ENCODE data around the gene ATP13A2.

ATP13A2 gene

GRCh38 chr1:17011439-17012307, at the start of gene ATP13A2:
TSS of gene ATP13A2 (minus strand) at chr1:17011928. CDS start at chr1:17011738, 190 bp downstream.
- DNase-seq, result peak; percentile 77

- no peak for DNase-seq
These were observed 49.8 kb upstream of the ATP13A2 start for GRCh38 chr1:17061486-17061885.

GRCh38 chr1:17060306-17060749, 48.6 kb upstream of the ATP13A2 start:
- DNase-seq, result no peak

- DNase-seq, result peak; percentile 6
These were observed 47.9 kb upstream of the ATP13A2 start for GRCh38 chr1:17059391-17060305.

- DNase-seq, result no peak
These were observed 44.8 kb upstream of the ATP13A2 start for GRCh38 chr1:17056551-17056950.

GRCh38 chr1:17055801-17056200, 44.1 kb upstream of the ATP13A2 start:
- no peak for DNase-seq

- DNase-seq, result peak; percentile 99
These were observed 42.1 kb upstream of the ATP13A2 start, which contains the start of gene SDHB for GRCh38 chr1:17053685-17054410. TSS of gene SDHB (minus strand) at chr1:17054032. CDS start at chr1:17054019, 13 bp downstream.

GRCh38 chr1:17053086-17053684, 41.5 kb upstream of the ATP13A2 start:
- no peak for DNase-seq

- DNase-seq, result no peak
These were observed 40.9 kb upstream of the ATP13A2 start for GRCh38 chr1:17052641-17053040.

- DNase-seq, result no peak
These were observed 40.3 kb upstream of the ATP13A2 start for GRCh38 chr1:17052038-17052437.

- DNase-seq, result no peak
These were observed 36.2 kb upstream of the ATP13A2 start for GRCh38 chr1:17047924-17048323.

- DNase-seq, result no peak
These were observed 34.6 kb upstream of the ATP13A2 start for GRCh38 chr1:17046334-17046657.

- DNase-seq, result no peak
These were observed 34.1 kb upstream of the ATP13A2 start for GRCh38 chr1:17045634-17046333.

- no peak for DNase-seq
These were observed 33.4 kb upstream of the ATP13A2 start for GRCh38 chr1:17045150-17045549.

GRCh38 chr1:17043676-17044075, 31.9 kb upstream of the ATP13A2 start:
- no peak for DNase-seq

GRCh38 chr1:17040135-17040534, 28.4 kb upstream of the ATP13A2 start:
- DNase-seq, result no peak

- no peak for DNase-seq
These were observed 27.8 kb upstream of the ATP13A2 start for GRCh38 chr1:17039522-17039921.

GRCh38 chr1:17033481-17033880, 21.8 kb upstream of the ATP13A2 start:
- DNase-seq, result no peak

- DNase-seq, result no peak
These were observed 21.0 kb upstream of the ATP13A2 start for GRCh38 chr1:17032741-17033140.

GRCh38 chr1:17031436-17031835, 19.7 kb upstream of the ATP13A2 start:
- DNase-seq, result no peak

GRCh38 chr1:17030206-17030605, 18.5 kb upstream of the ATP13A2 start:
- DNase-seq, result no peak

GRCh38 chr1:17028662-17029188, 17.0 kb upstream of the ATP13A2 start:
- DNase-seq, result no peak
